K562 (cell line): ENCODE data around the gene SAMD11. TPM values are rescaled to one million over a fixed set of nuclear protein-coding genes. Genes with fewer than 3 reads are reported as not detected.

Experiments
- HNRNPLL ChIP-seq: fragments of 200-400 bp; formaldehyde crosslinking; IDR thresholded peaks from 2 replicates; pipeline ENCODE4 v1.6.1; 2017; ENCODE audit warnings: low read length, low read depth, mild to moderate bottlenecking; ENCODE audit not compliant: poor library complexity, severe bottlenecking
- KLF13 ChIP-seq: fragments of 450-650 bp; IDR thresholded peaks from 2 replicates; pipeline ENCODE4 v1.6.1; 2016; ENCODE audit warnings: missing genetic modification characterization, low read depth, mild to moderate bottlenecking, missing compliant biosample characterization, moderate library complexity, borderline replicate concordance
- LEF1 ChIP-seq: fragments of 450-650 bp; IDR thresholded peaks from 2 replicates; pipeline ENCODE4 v1.6.1; 2016; ENCODE audit warnings: mild to moderate bottlenecking
- MED1 ChIP-seq: sonication (generic); formaldehyde crosslinking; IDR thresholded peaks from 2 replicates; pipeline ENCODE4 v1.8.1; 2023; ENCODE audit warnings: missing genetic modification reagents, borderline replicate concordance
- NCOA6 ChIP-seq: fragments of 450-650 bp; IDR thresholded peaks from 2 replicates; pipeline ENCODE4 v1.6.1; 2017; ENCODE audit warnings: mild to moderate bottlenecking
- NFE2L1 ChIP-seq: fragments of 450-650 bp; IDR thresholded peaks from 2 replicates; pipeline ENCODE4 v1.6.1; 2016; ENCODE audit warnings: missing genetic modification characterization, low read depth, mild to moderate bottlenecking, missing compliant biosample characterization, moderate library complexity, borderline replicate concordance
- NONO ChIP-seq, 2 experiments: fragments of 200-400 bp in 1 of 2; fragments of 450-650 bp in 1 of 2; formaldehyde crosslinking in 1 of 2; IDR thresholded peaks; 2 replicates each; pipeline ENCODE4 v1.6.1; 2017; ENCODE audit warnings: low read depth in 2 of 2, mild to moderate bottlenecking in 2 of 2, moderate library complexity in 2 of 2, low read length in 1 of 2
- NR2C1 ChIP-seq, 2 experiments: fragments of 450-650 bp; IDR thresholded peaks; 2 replicates each; pipeline ENCODE4 v1.6.1; 2017; ENCODE audit warnings: mild to moderate bottlenecking in 2 of 2, antibody characterized with exemption in 1 of 2, inconsistent platforms in 1 of 2, missing compliant biosample characterization in 1 of 2, missing genetic modification characterization in 1 of 2
- PCBP1 ChIP-seq: fragments of 200-400 bp; formaldehyde crosslinking; IDR thresholded peaks from 2 replicates; pipeline ENCODE4 v1.6.1; 2018; ENCODE audit warnings: mild to moderate bottlenecking, low read depth, low read length; ENCODE audit not compliant: poor library complexity, severe bottlenecking
- PHF21A ChIP-seq: fragments of 450-650 bp; IDR thresholded peaks from 2 replicates; pipeline ENCODE4 v1.6.1; 2017; ENCODE audit warnings: low read depth, borderline replicate concordance
- POLR2AphosphoS5 ChIP-seq: IDR thresholded peaks from 2 replicates; pipeline ENCODE4 v1.6.1; 2011; ENCODE audit warnings: mild to moderate bottlenecking, low read depth, low read length, moderate library complexity; ENCODE audit not compliant: control insufficient read depth, insufficient read depth
- ZBTB7A ChIP-seq: IDR thresholded peaks from 2 replicates; pipeline ENCODE4 v1.6.1; 2011; ENCODE audit warnings: low read depth, mild to moderate bottlenecking, low read length, moderate library complexity, borderline replicate concordance; ENCODE audit not compliant: control insufficient read depth
- ZNF12 ChIP-seq: sonication (generic); formaldehyde crosslinking; IDR thresholded peaks from 2 replicates; pipeline ENCODE4 v1.4.0; 2020; ENCODE audit warnings: mild to moderate bottlenecking, missing genetic modification reagents
- ZNF224 ChIP-seq: sonication (generic); formaldehyde crosslinking; IDR thresholded peaks from 2 replicates; pipeline ENCODE4 v1.8.0; 2022; ENCODE audit warnings: mild to moderate bottlenecking, missing genetic modification reagents
- ZNF431 ChIP-seq: sonication (generic); formaldehyde crosslinking; IDR thresholded peaks from 2 replicates; pipeline ENCODE4 v1.8.0; 2022; ENCODE audit warnings: mild to moderate bottlenecking, missing genetic modification reagents
- ZNF589 ChIP-seq: fragments of 200-800 bp; sonication (Bioruptor generic); IDR thresholded peaks from 2 replicates; pipeline ENCODE4 v1.6.1; 2016; ENCODE audit warnings: low read depth, missing genetic modification characterization, missing compliant biosample characterization
- ZNF639 ChIP-seq, 2 experiments: fragments of 200-800 bp in 1 of 2; sonication (Bioruptor generic) in 1 of 2; sonication (generic) in 1 of 2; formaldehyde crosslinking in 1 of 2; IDR thresholded peaks in 1 of 2; conservative IDR thresholded peaks in 1 of 2; 2 replicates each; pipeline versions ENCODE4 v1.5.0 to v1.6.1; 2016 to 2020; ENCODE audit warnings: missing compliant biosample characterization in 1 of 2, missing genetic modification characterization in 1 of 2, missing genetic modification reagents in 1 of 2
- ZNF778 ChIP-seq: fragments of 450-650 bp; formaldehyde crosslinking; IDR thresholded peaks from 2 replicates; pipeline ENCODE4 v1.4.0; 2020; ENCODE audit warnings: mild to moderate bottlenecking, moderate library complexity
- polyA plus RNA-seq, 8 experiments: library from polyadenylated mRNA; depleted of rRNA in 4 of 8; stranded (reverse) in 5 of 8; unstranded in 3 of 8; fragments of >200 nt; fragmentation: Nextera tagmentation in 2 of 8; fragmentation: Illumina TruSeq in 1 of 8; extraction: Ambion mirVana in 2 of 8; extraction: Trizol in 1 of 8; gene quantifications; 2 replicates each; pipeline versions ENCODE4 v1.2.1 to v1.2.3, GENCODE V29; 2011 to 2014; ENCODE audit warnings: inconsistent platforms in 1 of 8, missing spikeins in 1 of 8
- total RNA-seq, 7 experiments: library from RNA; depleted of rRNA in 6 of 7; stranded (reverse); fragments of >200 nt in 6 of 7; fragmentation: Illumina TruSeq in 2 of 7; extraction: Trizol in 2 of 7; gene quantifications; 2 replicates each; pipeline versions ENCODE4 v1.2.1 to v1.2.3, GENCODE V29; 2011 to 2021; ENCODE audit warnings: low replicate concordance in 1 of 7
- TF ChIP-seq, protein P1 (sequence below): sonication (generic); formaldehyde crosslinking; IDR thresholded peaks from 2 replicates; pipeline ENCODE4 v1.8.0; 2022; ENCODE audit warnings: mild to moderate bottlenecking, low read depth, missing genetic modification reagents
- TF ChIP-seq, protein P2 (sequence below): fragments of 250-450 bp; sonication (Bioruptor Pico); IDR thresholded peaks from 2 replicates; pipeline ENCODE4 v1.5.0; 2022; ENCODE audit warnings: mild to moderate bottlenecking

The SAMD11 gene
- total and polyA plus RNA-seq, 9 of the 15 experiments (the other 6 are each of a cell fraction or from before 2014, with no cell fraction given), result 0.07 to 0.82 (median 0.11) TPM; not detected in 2

GRCh38 chr1:941588-942383 lies 18.1 kb downstream of the SAMD11 start (continued):
- TF ChIP-seq ZNF778 (CRISPR knock-in tag) (no peak), HNRNPLL (peak; percentile 52), ZNF639 (CRISPR knock-in tag; conservative IDR thresholded peaks at IDR 0.05 in 1 of 2, IDR thresholded peaks at IDR 0.05 in 1 of 2) (peak in 1 of 2 experiments; percentile 54; a peak in 1 of 4 replicates), PHF21A (0 out of 2 replicates have a peak, but pooled peaks have one; percentile 22), ZNF12 (CRISPR knock-in tag) (no peak), PCBP1 (peak; percentile 8), POLR2AphosphoS5 (peak; percentile 22; the same call in 1 of the 2 replicates), NFE2L1 (tag) (no peak), LEF1 (no peak), NCOA6 (no peak), ZNF431 (CRISPR knock-in tag) (no peak), ZNF589 (CRISPR knock-in tag) (no peak), KLF13 (tag) (peak; percentile 28; the same call in 1 of the 2 replicates), NONO (IDR thresholded peaks at IDR 0.05; ENCODE audit: low read depth in 2 of 2, low read length in 1 of 2) (peak in 1 of 2 experiments; percentile 67; a peak in 1 of 4 replicates), MED1 (CRISPR knock-in tag) (no peak), ZBTB7A (peak; percentile 92), ZNF224 (no peak), NR2C1 (IDR thresholded peaks at IDR 0.05) (no peak), NR2C1 (tag; IDR thresholded peaks at IDR 0.05) (no peak)
- TF ChIP-seq, protein P1, sequence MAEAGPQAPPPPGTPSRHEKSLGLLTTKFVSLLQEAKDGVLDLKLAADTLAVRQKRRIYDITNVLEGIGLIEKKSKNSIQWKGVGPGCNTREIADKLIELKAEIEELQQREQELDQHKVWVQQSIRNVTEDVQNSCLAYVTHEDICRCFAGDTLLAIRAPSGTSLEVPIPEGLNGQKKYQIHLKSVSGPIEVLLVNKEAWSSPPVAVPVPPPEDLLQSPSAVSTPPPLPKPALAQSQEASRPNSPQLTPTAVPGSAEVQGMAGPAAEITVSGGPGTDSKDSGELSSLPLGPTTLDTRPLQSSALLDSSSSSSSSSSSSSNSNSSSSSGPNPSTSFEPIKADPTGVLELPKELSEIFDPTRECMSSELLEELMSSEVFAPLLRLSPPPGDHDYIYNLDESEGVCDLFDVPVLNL (CRISPR knock-in tag), result no peak
- TF ChIP-seq, protein P2, sequence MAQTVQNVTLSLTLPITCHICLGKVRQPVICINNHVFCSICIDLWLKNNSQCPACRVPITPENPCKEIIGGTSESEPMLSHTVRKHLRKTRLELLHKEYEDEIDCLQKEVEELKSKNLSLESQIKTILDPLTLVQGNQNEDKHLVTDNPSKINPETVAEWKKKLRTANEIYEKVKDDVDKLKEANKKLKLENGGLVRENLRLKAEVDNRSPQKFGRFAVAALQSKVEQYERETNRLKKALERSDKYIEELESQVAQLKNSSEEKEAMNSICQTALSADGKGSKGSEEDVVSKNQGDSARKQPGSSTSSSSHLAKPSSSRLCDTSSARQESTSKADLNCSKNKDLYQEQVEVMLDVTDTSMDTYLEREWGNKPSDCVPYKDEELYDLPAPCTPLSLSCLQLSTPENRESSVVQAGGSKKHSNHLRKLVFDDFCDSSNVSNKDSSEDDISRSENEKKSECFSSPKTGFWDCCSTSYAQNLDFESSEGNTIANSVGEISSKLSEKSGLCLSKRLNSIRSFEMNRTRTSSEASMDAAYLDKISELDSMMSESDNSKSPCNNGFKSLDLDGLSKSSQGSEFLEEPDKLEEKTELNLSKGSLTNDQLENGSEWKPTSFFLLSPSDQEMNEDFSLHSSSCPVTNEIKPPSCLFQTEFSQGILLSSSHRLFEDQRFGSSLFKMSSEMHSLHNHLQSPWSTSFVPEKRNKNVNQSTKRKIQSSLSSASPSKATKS, result no peak
